Mesenchymal stem cell (in vitro differentiated cells and primary cell): ENCODE results near the gene ZMIZ2.

Experiments used
- DNase-seq: peaks from one replicate; pipeline ENCODE4 v3.0.0-alpha.2; 2013
- H2AFZ ChIP-seq: one replicate; pipeline ENCODE4 v1.6.1; 2013; ENCODE audit warnings: low read depth, mild to moderate bottlenecking, control low read depth, inconsistent platforms, low read length, moderate library complexity
- H2AK5ac ChIP-seq: 2 replicates; pipeline ENCODE4 v1.6.1; 2013; ENCODE audit warnings: low read length, moderate library complexity, mild to moderate bottlenecking, inconsistent platforms; ENCODE audit not compliant: severe bottlenecking
- H2BK120ac ChIP-seq: one replicate; pipeline ENCODE4 v1.6.1; 2013; ENCODE audit warnings: low read depth, mild to moderate bottlenecking, inconsistent platforms, low read length, moderate library complexity
- H2BK12ac ChIP-seq, 2 experiments: one replicate each; pipeline ENCODE4 v1.6.1; 2013; ENCODE audit warnings: inconsistent platforms in 2 of 2, low read length in 2 of 2, mild to moderate bottlenecking in 2 of 2, moderate library complexity in 2 of 2, control low read depth in 1 of 2
- H2BK15ac ChIP-seq: one replicate; pipeline ENCODE4 v1.6.1; 2013; ENCODE audit warnings: mild to moderate bottlenecking, low read depth, inconsistent platforms; ENCODE audit not compliant: poor library complexity, severe bottlenecking
- H2BK5ac ChIP-seq: 2 replicates; pipeline ENCODE4 v1.6.1; 2013; ENCODE audit warnings: low read depth, mild to moderate bottlenecking, low read length, control low read depth, inconsistent platforms; ENCODE audit not compliant: poor library complexity, severe bottlenecking
- H3K14ac ChIP-seq, 2 experiments: one replicate each; pipeline ENCODE4 v1.6.1; 2013; ENCODE audit warnings: inconsistent platforms in 2 of 2, low read length in 2 of 2, control low read depth in 1 of 2, mild to moderate bottlenecking in 1 of 2, moderate library complexity in 1 of 2
- H3K18ac ChIP-seq, 2 experiments: one replicate each; pipeline ENCODE4 v1.6.1; 2013; ENCODE audit warnings: inconsistent platforms in 2 of 2, low read length in 2 of 2, control low read depth in 1 of 2, low read depth in 1 of 2, mild to moderate bottlenecking in 1 of 2
- H3K23ac ChIP-seq, 2 experiments: one replicate each; pipeline ENCODE4 v1.6.1; 2013; ENCODE audit warnings: inconsistent platforms in 2 of 2, low read length in 2 of 2, mild to moderate bottlenecking in 2 of 2, moderate library complexity in 2 of 2, control low read depth in 1 of 2
- H3K27ac ChIP-seq: 2 replicates; pipeline ENCODE4 v1.5.1; 2013; ENCODE audit warnings: mild to moderate bottlenecking, moderate library complexity, low read length, control low read depth, inconsistent platforms; ENCODE audit not compliant: poor library complexity, severe bottlenecking
- H3K27me3 ChIP-seq, 2 experiments: 2 replicates each; pipeline versions ENCODE4 v1.6.1 to v1.7.0; 2013; ENCODE audit warnings: low read length in 2 of 2, mild to moderate bottlenecking in 2 of 2, moderate library complexity in 2 of 2, control low read depth in 1 of 2, inconsistent platforms in 1 of 2; ENCODE audit not compliant: control insufficient read depth in 1 of 2, insufficient read depth in 1 of 2
- H3K36me3 ChIP-seq, 2 experiments: 2 replicates each; pipeline versions ENCODE4 v1.6.1 to v1.7.0; 2013; ENCODE audit warnings: low read length in 2 of 2, control low read depth in 1 of 2, inconsistent platforms in 1 of 2, low read depth in 1 of 2, mild to moderate bottlenecking in 1 of 2; ENCODE audit not compliant: insufficient read depth in 2 of 2, control insufficient read depth in 1 of 2
- H3K4ac ChIP-seq, 2 experiments: one replicate each; pipeline ENCODE4 v1.6.1; 2013; ENCODE audit warnings: inconsistent platforms in 2 of 2, low read length in 2 of 2, mild to moderate bottlenecking in 2 of 2, moderate library complexity in 2 of 2, control low read depth in 1 of 2, low read depth in 1 of 2
- H3K4me1 ChIP-seq: 2 replicates; pipeline ENCODE4 v1.6.1; 2013; ENCODE audit warnings: low read depth, low read length, control low read depth; ENCODE audit not compliant: control insufficient read depth, insufficient read depth
- H3K4me2 ChIP-seq: 2 replicates; pipeline ENCODE4 v1.6.1; 2013; ENCODE audit warnings: low read length, mild to moderate bottlenecking, inconsistent platforms; ENCODE audit not compliant: poor library complexity, severe bottlenecking
- H3K4me3 ChIP-seq, 2 experiments: 2 replicates each; pipeline versions ENCODE4 v1.5.1 to v1.7.0; 2013; ENCODE audit warnings: low read length in 2 of 2, mild to moderate bottlenecking in 2 of 2, control low read depth in 1 of 2, low read depth in 1 of 2; ENCODE audit not compliant: insufficient read depth in 1 of 2
- H3K79me1 ChIP-seq: replicated peaks from 2 replicates; pipeline ENCODE4 v1.6.1; 2013; ENCODE audit warnings: mild to moderate bottlenecking, control low read depth, low read length, inconsistent platforms; ENCODE audit not compliant: poor library complexity, severe bottlenecking
- H3K9ac ChIP-seq: 2 replicates; pipeline ENCODE4 v1.7.0; 2013; ENCODE audit warnings: mild to moderate bottlenecking, low read length, moderate library complexity
- H3K9me3 ChIP-seq: 2 replicates; pipeline ENCODE4 v1.7.0; 2013; ENCODE audit warnings: mild to moderate bottlenecking, low read length; ENCODE audit not compliant: control insufficient read depth
- H4K8ac ChIP-seq: one replicate; pipeline ENCODE4 v1.6.1; 2013; ENCODE audit warnings: inconsistent platforms, mild to moderate bottlenecking, low read length, moderate library complexity
- H4K91ac ChIP-seq: one replicate; pipeline ENCODE4 v1.6.1; 2013; ENCODE audit warnings: mild to moderate bottlenecking, low read length, inconsistent platforms
- WGBS: methylation state at CpG from one replicate; pipeline ENCODE4 v1.1.7; 2013; ENCODE audit warnings: mixed read lengths; 5-methylcytosine and 5-hydroxymethylcytosine counted together

ZMIZ2 gene

DNA sequence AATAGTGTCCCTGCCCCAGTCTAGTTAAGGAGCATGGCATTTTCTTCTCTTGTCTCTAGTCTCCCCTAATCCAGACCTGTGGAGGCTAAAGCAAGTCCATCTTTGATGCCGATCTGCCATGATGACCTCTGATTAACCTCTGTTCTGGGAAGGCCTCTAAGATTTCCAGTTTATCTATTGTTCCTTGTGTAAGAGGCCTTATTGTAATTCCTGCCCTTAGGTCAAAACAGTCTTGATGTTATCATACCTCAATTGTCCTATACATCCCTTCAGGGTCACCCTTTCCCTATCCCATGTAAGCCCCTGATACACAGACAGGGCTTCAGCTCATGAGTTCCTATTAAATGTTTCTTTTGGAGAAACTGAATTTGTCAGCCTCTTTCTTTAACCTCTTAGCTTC lies 4.9 kb upstream of the ZMIZ2 start:
- Histone ChIP-seq H2AK5ac (peak overlapping the region; percentile 15), H3K27me3 (no peaks in the 10 kb centered on the region), H2BK15ac (no peak overlapping the region), H3K4me3 (no peak overlapping the region), H4K91ac (no peak overlapping the region), H3K9ac (no peak overlapping the region), H3K4ac (peak overlapping the region in 1 of 2 experiments; percentile 35), H2AFZ (no peak overlapping the region), H3K18ac (peak overlapping the region in 1 of 2 experiments; percentile 33), H3K14ac (no peak overlapping the region), H3K4me2 (no peak overlapping the region), H2BK12ac (no peak overlapping the region), H3K36me3 (no peaks in the 10 kb centered on the region), H2BK5ac (no peak overlapping the region), H3K4me1 (peaks cover 3% of the 10 kb centered on the region), H3K9me3 (no peaks in the 10 kb centered on the region), H3K79me1 (no peaks in the 10 kb centered on the region), H3K23ac (no peak overlapping the region), H4K8ac (no peak overlapping the region), H2BK120ac (no peak overlapping the region), H3K27ac (no peak overlapping the region)
- 100% methylated on average over 1 of the region's 1 CpG for WGBS
- no peak for DNase-seq

DNA sequence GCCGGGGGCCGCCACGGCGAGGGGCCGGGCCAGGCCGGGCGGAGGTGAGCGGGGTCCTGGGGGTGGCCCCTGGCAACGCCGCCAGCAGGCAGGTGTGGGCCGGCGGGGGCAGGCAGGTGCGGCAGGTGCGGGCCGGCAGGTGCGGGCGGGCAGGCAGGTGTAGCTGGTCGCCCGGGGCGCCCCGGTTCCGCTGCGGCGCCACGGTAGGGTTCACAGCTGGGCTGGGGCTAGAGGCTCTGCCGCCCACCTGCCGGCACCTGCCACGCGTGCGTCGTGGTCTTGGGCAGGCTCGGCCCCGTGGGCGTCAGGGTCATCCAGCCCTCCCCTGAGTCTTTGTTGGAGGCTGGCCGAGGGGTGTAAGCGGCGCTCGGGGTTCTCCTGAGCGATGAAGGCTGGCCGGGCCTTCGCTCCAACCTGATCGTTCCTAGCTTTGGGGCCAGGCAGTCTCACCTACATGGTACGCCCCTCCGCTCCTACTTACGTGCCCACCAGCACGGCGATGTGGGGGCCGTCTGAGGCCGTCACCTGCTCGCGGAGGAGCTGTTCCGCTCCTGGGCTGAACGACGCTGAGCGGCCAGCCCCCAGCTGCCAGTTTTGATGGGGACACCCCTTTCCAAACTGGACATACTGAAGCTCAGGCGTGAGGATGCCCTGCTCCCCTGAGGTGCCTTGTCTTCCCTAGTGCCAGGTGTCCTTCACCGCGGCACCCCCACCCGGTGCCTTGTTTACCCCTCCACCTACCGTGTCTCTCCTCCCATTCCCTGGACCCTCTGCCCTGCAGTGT lies 493 bp downstream of the ZMIZ2 start:
- no peak overlapping the region for H3K27ac ChIP-seq
- H3K79me1 ChIP-seq, result peaks cover 8% of the 10 kb centered on the region
- peaks cover 22% of the 10 kb centered on the region for H3K4me1 ChIP-seq
- peak overlapping the region; percentile 93 for H4K91ac ChIP-seq
- H3K4me3 ChIP-seq, result peak overlapping the region; percentile 94 to 97
- no peaks in the 10 kb centered on the region for H3K27me3 ChIP-seq
- peak overlapping the region; percentile 78 for H2BK15ac ChIP-seq
- peak overlapping the region in 1 of 2 experiments; percentile 87 for H3K18ac ChIP-seq
- H3K9me3 ChIP-seq, result no peaks in the 10 kb centered on the region
- DNase-seq, result no peak
- peak overlapping the region; percentile 65 for H2AFZ ChIP-seq
- peak overlapping the region in 1 of 2 experiments; percentile 99 for H3K14ac ChIP-seq
- peak overlapping the region; percentile 88 to 90 for H3K4ac ChIP-seq
- 7% methylated on average over 46 of the region's 60 CpGs for WGBS
- peak overlapping the region; percentile 79 for H4K8ac ChIP-seq
- H3K9ac ChIP-seq, result peak overlapping the region; percentile 84
- H2BK5ac ChIP-seq, result no peak overlapping the region
- H2BK12ac ChIP-seq, result peak overlapping the region in 1 of 2 experiments; percentile 43
- H3K4me2 ChIP-seq, result peak overlapping the region; percentile 87
- peak overlapping the region in 1 of 2 experiments; percentile 83 for H3K23ac ChIP-seq
- H2BK120ac ChIP-seq, result peak overlapping the region; percentile 98
- H2AK5ac ChIP-seq, result peak overlapping the region; percentile 44
- peaks cover 4 to 7% of the 10 kb centered on the region in 2 experiments for H3K36me3 ChIP-seq

DNA sequence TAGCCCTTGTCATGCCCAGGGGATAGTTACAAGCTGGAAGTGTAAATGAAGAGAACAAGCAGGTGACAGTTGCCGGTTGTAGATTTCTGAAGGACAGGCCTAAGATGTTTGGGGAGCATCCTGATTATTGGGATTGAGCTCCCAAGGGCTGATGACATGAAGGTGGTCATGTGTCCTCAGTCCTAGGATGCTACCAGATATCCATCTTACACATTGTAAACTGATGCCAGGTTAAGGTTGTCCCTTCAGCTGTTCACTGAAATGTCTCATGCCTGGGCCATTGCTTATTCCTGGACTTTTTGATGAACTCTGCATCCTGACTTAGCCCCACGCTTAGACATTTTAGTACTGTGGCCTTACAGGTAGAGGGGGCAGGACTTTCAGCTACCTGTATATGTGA lies 1.3 kb downstream of the ZMIZ2 start:
- H2BK12ac ChIP-seq, result no peak overlapping the region
- no peak overlapping the region for H2BK15ac ChIP-seq
- H3K23ac ChIP-seq, result no peak overlapping the region
- no peak overlapping the region for H3K14ac ChIP-seq
- no peaks in the 10 kb centered on the region for H3K9me3 ChIP-seq
- H3K36me3 ChIP-seq, result peaks cover 4 to 14% of the 10 kb centered on the region in 2 experiments
- WGBS, result 92% methylated on average over 2 of the region's 2 CpGs
- H3K27ac ChIP-seq, result no peak overlapping the region
- peak overlapping the region; percentile 84 for H3K9ac ChIP-seq
- no peak overlapping the region for H2AK5ac ChIP-seq
- H3K4me2 ChIP-seq, result peak overlapping the region; percentile 87
- no peak overlapping the region for H2BK5ac ChIP-seq
- H3K79me1 ChIP-seq, result peaks cover 17% of the 10 kb centered on the region
- H4K91ac ChIP-seq, result no peak overlapping the region
- no peak overlapping the region for H2BK120ac ChIP-seq
- no peak for DNase-seq
- H3K4me3 ChIP-seq, result peak overlapping the region in 1 of 2 experiments; percentile 94
- no peak overlapping the region for H2AFZ ChIP-seq
- H3K27me3 ChIP-seq, result no peaks in the 10 kb centered on the region
- peaks cover 30% of the 10 kb centered on the region for H3K4me1 ChIP-seq
- H3K4ac ChIP-seq, result no peak overlapping the region
- no peak overlapping the region for H3K18ac ChIP-seq
- H4K8ac ChIP-seq, result no peak overlapping the region

DNA sequence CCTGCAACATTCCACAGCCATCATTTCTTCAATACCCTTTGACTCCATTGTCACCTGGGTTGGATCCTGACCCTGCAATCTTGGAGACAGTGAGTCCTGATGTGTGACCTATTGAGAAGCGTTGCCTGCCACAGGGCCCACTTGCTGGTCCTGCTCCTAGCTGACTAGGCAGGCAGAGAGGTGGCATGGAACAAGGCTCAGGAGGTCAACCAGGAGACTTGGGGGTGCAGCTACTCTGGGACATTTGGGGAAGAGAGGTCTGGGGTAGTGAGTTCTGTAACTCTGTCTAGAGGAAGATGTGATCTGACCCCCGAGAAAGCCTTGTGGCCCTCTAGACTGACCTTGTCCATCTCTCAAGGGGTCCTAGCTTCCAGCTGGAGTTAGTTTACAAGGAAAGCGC lies 1.8 kb downstream of the ZMIZ2 start:
- no peak overlapping the region for H2BK5ac ChIP-seq
- H2AK5ac ChIP-seq, result no peak overlapping the region
- peaks cover 4 to 17% of the 10 kb centered on the region in 2 experiments for H3K36me3 ChIP-seq
- 98% methylated on average over 3 of the region's 3 CpGs for WGBS
- H3K23ac ChIP-seq, result no peak overlapping the region
- H2AFZ ChIP-seq, result no peak overlapping the region
- H4K8ac ChIP-seq, result no peak overlapping the region
- no peak overlapping the region for H3K9ac ChIP-seq
- H2BK12ac ChIP-seq, result no peak overlapping the region
- no peak overlapping the region for H2BK120ac ChIP-seq
- DNase-seq, result no peak
- H3K4me2 ChIP-seq, result no peak overlapping the region
- peak overlapping the region; percentile 48 for H3K27ac ChIP-seq
- H3K4me1 ChIP-seq, result peaks cover 34% of the 10 kb centered on the region
- peak overlapping the region in 1 of 2 experiments; percentile 2 for H3K14ac ChIP-seq
- no peaks in the 10 kb centered on the region for H3K9me3 ChIP-seq
- H3K27me3 ChIP-seq, result no peaks in the 10 kb centered on the region
- no peak overlapping the region for H3K4ac ChIP-seq
- no peak overlapping the region for H3K4me3 ChIP-seq
- H4K91ac ChIP-seq, result no peak overlapping the region
- H3K79me1 ChIP-seq, result peaks cover 20% of the 10 kb centered on the region
- no peak overlapping the region for H2BK15ac ChIP-seq
- H3K18ac ChIP-seq, result no peak overlapping the region
